Kidney tubule cell (primary cell): ENCODE measurements around the gene RPN1.
A peak's percentile ranks its signal among the peaks of the same experiment; 100 is the strongest.
"Not testable (repeated sequence)": the region's sequence is repeated elsewhere in the genome, so short reads cannot be mapped to it uniquely, and the experiment has no call there.

Experiments used
- DNase-seq: peaks from one replicate; pipeline ENCODE4 v3.0.0-alpha.2; 2018; ENCODE audit warnings: low spot score

Gene RPN1

DNA sequence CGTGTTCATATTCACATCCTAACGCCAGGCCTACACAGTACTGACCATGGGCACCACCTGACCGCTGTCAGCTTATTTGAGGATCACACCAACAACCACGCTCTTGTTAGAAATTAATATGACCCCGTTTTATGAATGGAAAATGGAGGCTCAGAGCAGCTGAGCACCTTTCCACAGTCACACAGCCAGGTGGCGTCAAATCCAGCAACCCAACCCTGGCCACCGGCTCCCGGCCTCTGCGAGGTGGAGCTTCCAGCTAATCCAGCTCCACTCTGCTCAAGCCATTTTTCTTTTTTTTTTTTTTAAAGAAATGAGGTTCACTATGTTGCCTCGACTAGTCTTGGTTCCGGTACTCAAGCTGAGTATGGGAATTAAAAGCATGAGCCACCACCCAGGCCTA is 41.3 kb downstream of the RPN1 start:
- DNase-seq, result no peak

GRCh38 chr3:128607710-128608048 is 42.9 kb downstream of the RPN1 start:
- DNase-seq, result no peak

DNA sequence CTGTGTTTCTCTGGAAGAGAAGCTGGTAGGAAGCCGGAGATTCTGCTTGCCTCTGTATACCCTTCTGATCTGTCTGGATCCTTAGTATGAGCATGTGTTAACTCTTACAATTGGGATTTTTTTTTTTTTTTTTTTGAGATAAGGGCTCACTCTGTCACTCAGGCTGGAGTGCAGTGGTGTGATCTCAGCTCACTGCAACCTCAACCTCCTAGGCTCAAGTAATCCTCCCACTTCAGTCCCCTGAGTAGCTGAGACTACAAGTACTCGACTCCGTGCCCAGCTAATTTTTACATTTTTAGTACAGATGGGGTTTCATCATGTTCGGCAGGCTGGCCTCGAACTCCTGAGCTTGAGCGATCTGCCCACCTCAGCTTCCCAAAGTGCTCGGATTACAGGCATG is 44.5 kb downstream of the RPN1 start:
- no peak for DNase-seq

DNA sequence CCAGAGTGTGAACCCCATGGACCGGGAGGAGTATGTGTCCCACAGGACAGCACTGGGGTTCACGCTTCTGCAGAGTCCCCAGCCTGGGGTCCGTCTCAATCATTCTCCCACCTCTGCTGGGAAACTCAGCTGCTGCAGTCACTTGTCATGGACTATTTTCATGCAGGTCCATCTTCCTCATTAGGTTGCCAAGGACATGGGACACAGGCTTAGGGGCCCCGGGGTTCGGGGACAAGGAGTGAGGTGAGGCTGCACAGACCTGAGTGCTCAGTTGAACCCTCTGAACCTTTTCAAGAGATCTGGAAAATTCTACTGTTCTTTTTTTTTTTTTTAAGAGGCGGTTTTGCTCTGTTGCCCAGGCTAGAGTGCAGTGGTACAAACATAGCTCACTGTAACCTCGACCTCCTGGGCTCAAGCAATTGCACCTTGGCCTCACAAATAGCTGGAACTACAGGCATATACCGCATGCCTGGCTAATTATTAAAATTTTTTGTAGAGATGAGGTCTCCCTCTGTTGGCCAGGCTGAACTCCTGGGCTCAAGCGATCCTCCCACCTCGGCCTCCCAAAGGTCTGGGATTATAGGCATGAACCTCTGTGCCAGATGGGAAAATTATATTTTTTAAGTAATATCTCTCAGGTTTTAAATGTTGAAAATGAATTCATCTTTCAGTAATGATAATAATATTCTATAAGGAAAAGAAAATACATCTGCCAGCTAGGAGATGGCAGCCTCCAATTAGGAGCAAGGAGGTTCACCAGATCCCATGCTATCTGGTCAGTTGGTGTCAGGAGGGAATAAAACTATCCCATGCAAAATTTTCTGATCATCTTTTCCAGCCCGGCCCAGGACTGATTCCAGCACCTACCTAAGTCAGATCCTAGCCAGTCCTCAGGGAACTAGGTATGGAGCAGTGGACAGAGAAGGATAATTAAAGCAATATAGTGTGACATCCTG is 45.2 kb downstream of the RPN1 start:
- peak; percentile 40 for DNase-seq

GRCh38 chr3:128603811-128604775 is 46.5 kb downstream of the RPN1 start:
- no peak for DNase-seq

- DNase-seq, result no peak
Observed at GRCh38 chr3:128603313-128603712, 47.3 kb downstream of the RPN1 start.

DNA sequence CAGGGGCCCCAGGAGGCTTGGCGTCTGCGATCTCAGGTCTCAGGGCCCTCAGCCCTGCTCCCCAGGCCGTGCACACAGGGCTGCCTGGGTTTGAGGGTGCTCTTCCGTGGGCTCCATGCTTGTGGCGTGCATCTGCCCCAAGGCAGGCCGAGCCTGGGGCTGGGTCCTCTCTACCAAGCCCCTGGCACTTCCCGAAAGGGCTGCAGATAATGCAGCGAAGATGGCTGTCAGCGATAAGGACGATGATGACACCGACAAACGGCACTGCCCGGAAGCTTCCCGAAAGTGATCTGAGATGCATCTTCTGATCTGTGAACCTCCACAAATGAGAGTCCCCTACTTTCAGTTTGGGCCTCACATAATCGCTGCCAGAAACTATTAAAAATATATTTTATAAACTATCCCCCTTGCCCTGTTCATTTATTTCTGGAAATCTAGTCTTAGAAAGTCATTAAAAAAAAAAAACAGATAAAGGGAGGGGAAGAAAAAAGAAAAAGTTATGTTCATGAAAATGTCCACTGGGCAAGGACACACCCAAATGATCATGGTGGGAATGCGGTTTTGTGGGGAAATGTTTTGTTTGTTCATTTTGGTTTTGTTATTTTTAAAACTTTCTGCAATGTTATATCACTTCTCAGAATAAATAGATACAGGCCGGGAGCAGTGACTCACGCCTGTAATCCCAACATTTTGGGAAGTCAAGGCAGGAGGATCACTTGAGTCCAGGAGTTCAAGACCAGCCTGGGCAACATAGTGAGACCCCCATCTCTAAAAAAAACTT is 51.5 kb downstream of the RPN1 start:
- DNase-seq, result no peak

DNA sequence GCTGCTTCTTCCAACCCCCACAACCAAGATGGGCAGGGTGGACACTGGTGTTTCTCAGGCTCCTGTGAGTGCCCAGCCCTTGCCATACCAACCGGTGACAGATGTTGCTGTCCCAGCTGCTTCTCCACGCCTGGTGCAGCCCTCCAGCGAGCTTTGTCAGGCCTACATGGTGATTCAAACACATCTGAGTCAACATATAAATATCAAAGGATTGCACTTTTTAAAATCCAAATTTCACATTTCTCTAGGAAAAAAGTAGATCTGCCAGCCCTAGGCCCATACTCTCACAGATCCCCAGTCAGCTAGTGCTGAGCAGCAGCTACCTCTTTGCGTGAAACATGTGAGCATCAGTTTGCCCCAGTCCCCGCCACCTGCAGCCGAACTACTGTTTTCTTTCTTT is 52.7 kb downstream of the RPN1 start:
- DNase-seq, result no peak

GRCh38 chr3:128592864-128593263 is 57.8 kb downstream of the RPN1 start:
- no peak for DNase-seq

DNA sequence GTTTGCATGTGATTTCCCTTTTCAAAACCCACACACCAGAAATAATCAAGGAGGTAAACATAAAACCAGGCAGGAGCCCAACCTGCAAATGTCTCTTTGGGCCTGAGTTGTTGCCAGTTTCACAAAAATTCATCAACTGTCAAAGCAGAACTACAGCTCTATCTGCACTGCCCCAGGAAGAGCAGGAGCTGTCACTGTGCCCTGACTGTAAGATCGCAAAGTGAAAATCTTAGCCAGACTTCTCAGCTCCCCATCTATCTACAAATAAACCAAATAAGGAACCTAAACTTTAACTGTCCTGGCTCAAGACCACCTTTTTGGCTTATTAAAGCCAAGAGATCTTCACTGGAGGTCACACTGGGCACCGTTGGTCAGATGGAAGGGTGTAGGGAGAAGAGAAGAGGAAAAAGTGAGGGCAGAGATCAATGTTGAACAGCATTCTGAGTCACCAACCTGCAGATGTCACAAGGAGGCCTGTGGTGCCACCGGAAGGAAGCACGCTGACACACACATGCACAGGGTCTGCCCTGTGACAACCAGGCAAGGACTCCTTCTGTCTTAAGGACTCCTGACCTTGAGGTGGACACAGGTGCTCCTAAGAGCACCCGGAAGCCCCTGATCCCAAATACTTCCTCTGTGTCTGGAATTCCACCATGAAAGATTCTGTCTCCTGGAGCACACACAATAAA is 58.7 kb downstream of the RPN1 start:
- no peak for DNase-seq

- no peak for DNase-seq
Observed at GRCh38 chr3:128590948-128591347, 59.7 kb downstream of the RPN1 start.

- not testable (repeated sequence) for DNase-seq
Observed at GRCh38 chr3:128589985-128590384, 60.6 kb downstream of the RPN1 start.

DNA sequence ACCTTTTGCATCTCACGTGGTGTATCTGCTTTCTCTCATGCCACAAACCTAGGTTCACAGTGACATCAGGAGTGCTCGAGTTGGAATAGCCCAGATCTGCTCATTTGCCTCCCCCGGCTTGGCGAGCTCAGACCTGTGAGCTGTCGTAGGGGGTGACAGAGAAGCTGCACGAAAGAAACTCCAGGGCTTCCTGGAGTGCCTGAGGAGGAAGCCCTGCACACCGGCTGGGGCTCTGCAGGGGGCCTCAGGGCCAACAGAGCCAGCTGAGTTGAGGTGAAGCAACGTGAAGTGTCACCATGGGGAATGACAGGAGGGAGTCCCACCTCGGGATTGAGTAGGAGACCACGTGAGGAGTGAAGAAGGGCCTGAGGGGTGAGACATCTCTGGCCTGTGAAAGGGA is 62.5 kb downstream of the RPN1 start:
- no peak for DNase-seq

DNA sequence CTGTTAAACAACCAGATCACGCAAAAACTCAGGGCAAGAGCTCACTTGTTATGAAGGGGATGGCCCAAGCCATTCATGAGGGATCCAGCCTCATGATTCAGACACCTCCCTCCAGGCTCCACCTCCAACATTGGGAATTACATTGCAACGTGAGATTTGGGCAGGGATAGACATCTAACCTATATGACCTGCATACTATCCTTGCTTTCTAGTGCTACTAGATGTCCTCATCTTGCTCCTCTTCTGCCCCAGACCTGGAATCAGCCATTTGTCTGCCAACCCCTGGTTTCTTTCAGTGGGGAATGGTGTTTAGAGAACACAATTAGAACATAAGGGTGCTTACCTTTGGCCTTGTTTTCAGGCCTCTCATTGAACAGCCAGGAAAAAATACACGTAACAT is 63.2 kb downstream of the RPN1 start:
- DNase-seq, result no peak

GRCh38 chr3:128586932-128587331 is 63.7 kb downstream of the RPN1 start:
- not testable (repeated sequence) for DNase-seq

DNA sequence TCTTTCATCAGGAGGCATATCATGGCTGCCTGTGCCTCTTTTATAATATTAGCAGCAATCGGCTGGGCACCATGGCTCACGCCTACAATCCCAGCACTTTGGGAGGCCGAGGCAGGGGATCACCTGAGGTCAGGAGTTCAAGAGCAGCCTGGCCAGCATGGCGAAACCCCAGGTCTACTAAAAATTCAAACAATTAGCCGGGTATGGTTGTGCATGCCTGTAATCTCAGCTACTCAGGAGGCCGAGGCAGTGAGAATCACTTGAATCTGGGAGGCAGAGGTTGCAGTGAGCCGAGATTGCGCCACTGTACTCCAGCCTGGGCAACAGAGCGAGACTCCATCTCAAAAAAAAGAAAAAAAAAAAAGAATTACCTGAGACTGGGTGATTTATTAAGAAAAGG is 64.2 kb downstream of the RPN1 start:
- not testable (repeated sequence) for DNase-seq

DNA sequence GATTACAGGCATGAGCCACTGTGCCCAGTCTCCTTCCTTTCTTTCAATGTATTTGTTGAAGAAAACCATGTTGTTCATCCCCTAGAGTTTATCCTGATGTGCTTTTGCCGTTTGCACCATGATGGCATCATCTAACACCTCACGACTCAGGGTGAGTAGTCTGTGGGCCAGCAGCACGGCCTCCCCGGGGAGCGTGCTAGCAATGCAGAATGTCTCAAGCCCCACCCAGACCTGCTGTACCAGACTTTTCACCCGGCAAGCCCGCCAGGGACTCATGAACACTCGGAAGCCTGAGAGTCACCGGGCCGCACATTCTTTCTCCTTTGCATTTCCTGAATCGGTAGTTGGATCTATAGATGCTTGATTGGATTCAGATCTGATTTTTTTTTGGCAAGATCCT is 64.6 kb downstream of the RPN1 start:
- no peak for DNase-seq

- no peak for DNase-seq
Observed at GRCh38 chr3:128585189-128585588, 65.4 kb downstream of the RPN1 start.

- DNase-seq, result peak; percentile 87
Observed at GRCh38 chr3:128584412-128585020, 66.1 kb downstream of the RPN1 start.

DNA sequence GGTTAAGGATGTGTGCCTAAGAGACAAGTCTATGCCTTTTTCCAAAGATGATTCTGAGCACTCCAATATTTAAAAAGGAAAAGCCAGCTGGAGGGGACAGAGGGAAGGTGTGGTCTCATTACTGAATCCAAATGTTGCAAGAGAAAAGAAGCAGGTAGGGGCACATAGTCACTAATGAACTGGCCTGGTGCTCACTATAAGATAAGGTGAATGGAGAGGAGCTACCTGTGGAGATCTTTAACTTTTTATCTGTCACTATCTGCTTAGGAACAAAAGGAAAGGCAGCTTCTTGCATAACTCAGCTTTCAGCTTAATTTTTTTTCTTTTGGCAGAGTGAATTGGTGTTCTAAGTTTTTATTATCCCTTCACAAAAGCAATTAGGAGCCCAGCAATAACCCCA is 69.1 kb downstream of the RPN1 start:
- no peak for DNase-seq

DNA sequence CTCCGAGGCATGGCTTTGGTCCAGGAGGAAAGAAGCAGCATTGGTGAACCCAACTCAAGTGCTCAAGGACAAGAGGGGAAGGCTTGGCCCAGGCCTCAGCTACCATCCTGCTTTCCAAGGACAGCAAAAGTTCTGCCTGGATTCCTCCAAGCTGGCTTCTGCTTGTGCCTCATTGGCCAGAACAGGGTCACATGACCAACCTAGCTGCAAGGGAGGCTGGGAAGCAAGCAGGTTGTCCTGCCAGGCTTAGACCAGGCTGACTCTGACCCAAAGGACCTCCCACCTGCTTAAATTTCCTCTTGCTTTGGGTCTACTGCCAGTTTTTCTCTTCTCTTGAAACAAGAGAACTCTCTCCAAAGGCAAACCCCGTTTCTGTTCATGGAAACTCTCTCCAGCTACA is 70.7 kb downstream of the RPN1 start:
- no peak for DNase-seq
